Measurements from ENCODE around the gene TMEM196. TPM values are rescaled to one million over a fixed set of nuclear protein-coding genes. Genes with fewer than 3 reads are reported as not detected.

TMEM196 gene
- total and polyA plus RNA-seq, 2 donors (not counting 3 experiments of a cell fraction or from before 2014, with no cell fraction given), result not detected

GRCh38 chr7:19754521-19755116, 18.8 kb downstream of the TMEM196 start:
- POLR2A ChIA-PET, result no interaction called here
- Histone ChIP-seq H3K9me1 (replicated peaks; ENCODE audit: control insufficient read depth, extremely low read depth, insufficient read depth, low read length) (no peaks in the 10 kb centered on the region), H3K4me1 (ENCODE audit: control insufficient read depth, extremely low read depth, insufficient read depth, low read length) (no peaks in the 10 kb centered on the region), H3K4me3 (replicated peaks in 1 of 3; ENCODE audit: insufficient read depth in 1 of 3, low read depth in 1 of 3, low read length in 3 of 3) (no peak overlapping the region), H3K27me3 (ENCODE audit: control insufficient read depth in 2 of 2, insufficient read depth in 2 of 2, low read length in 2 of 2) (no peaks in the 10 kb centered on the region), H3K4me2 (ENCODE audit: insufficient read depth, low read length) (no peak overlapping the region), H3K79me2 (ENCODE audit: control insufficient read depth, insufficient read depth, low read length) (no peaks in the 10 kb centered on the region), H3K27ac (ENCODE audit: insufficient read depth, low read depth, low read length) (no peak overlapping the region), H3K36me3 (ENCODE audit: control insufficient read depth in 2 of 2, extremely low read depth in 1 of 2, insufficient read depth in 2 of 2, low read length in 2 of 2) (no peaks in the 10 kb centered on the region), H3K9ac (replicated peaks; ENCODE audit: extremely low read depth, insufficient read depth, low read length) (no peak overlapping the region), H3K9me3 (replicated peaks; ENCODE audit: control insufficient read depth, insufficient read depth, low read length) (no peaks in the 10 kb centered on the region), H4K20me1 (replicated peaks; ENCODE audit: control insufficient read depth, extremely low read depth, insufficient read depth, low read length) (no peaks in the 10 kb centered on the region), H2AFZ (ENCODE audit: low read depth, low read length) (no peak overlapping the region)
- TF ChIP-seq GATA2 (IDR thresholded peaks at IDR 0.05; ENCODE audit: insufficient read depth, insufficient read length, low read depth, low read length) (no peak), CTCF (IDR thresholded peaks at IDR 0.05; ENCODE audit: extremely low read depth in 1 of 2, insufficient read depth in 1 of 2, low read depth in 1 of 2, low read length in 2 of 2) (peak; percentile 36 to 43), MYC (IDR thresholded peaks at IDR 0.05; ENCODE audit: low read depth, low read length) (no peak)
- peak; percentile 75 for DNase-seq (ENCODE audit: low read depth, low spot score)
- BruUV-seq (replicated peaks), result no TSS peak
- dilution Hi-C loops (cut with MboI; ENCODE audit: extremely low pct_ligation_motif_present, low sequenced_read_pairs) (no loop called here), intact Hi-C loops (cut with micrococcal nuclease) (loop anchor here (1.0 to 10.0 kb wide), 5 partner anchors 200 to 844 kb away; no protein-coding TSS in a partner anchor)
- FAIRE-seq, result peak; percentile 68
- CTCF ChIA-PET, result interaction anchor here (0.6 to 2.1 kb wide), 38 partner anchors 10 to 898 kb away, joined by 3 to 79 read pairs (median 4); partner anchors contain the start of genes ITGB8, POLR1F and TMEM196

- Histone ChIP-seq H3K79me2 (ENCODE audit: control insufficient read depth, insufficient read depth, low read length) (no peaks in the 10 kb centered on the region), H3K9me3 (replicated peaks; ENCODE audit: control insufficient read depth, insufficient read depth, low read length) (no peaks in the 10 kb centered on the region), H3K4me3 (replicated peaks in 1 of 3; ENCODE audit: insufficient read depth in 1 of 3, low read depth in 1 of 3, low read length in 3 of 3) (no peak overlapping the region), H3K27ac (ENCODE audit: insufficient read depth, low read depth, low read length) (no peak overlapping the region), H3K4me2 (ENCODE audit: insufficient read depth, low read length) (no peak overlapping the region), H3K9me1 (replicated peaks; ENCODE audit: control insufficient read depth, extremely low read depth, insufficient read depth, low read length) (no peaks in the 10 kb centered on the region), H3K9ac (replicated peaks; ENCODE audit: extremely low read depth, insufficient read depth, low read length) (no peak overlapping the region), H3K36me3 (ENCODE audit: control insufficient read depth in 2 of 2, extremely low read depth in 1 of 2, insufficient read depth in 2 of 2, low read length in 2 of 2) (no peaks in the 10 kb centered on the region), H3K4me1 (ENCODE audit: control insufficient read depth, extremely low read depth, insufficient read depth, low read length) (no peaks in the 10 kb centered on the region), H3K27me3 (ENCODE audit: control insufficient read depth in 2 of 2, insufficient read depth in 2 of 2, low read length in 2 of 2) (no peaks in the 10 kb centered on the region), H4K20me1 (replicated peaks; ENCODE audit: control insufficient read depth, extremely low read depth, insufficient read depth, low read length) (no peaks in the 10 kb centered on the region), H2AFZ (ENCODE audit: low read depth, low read length) (no peak overlapping the region)
- FAIRE-seq (peak; percentile 35), DNase-seq (ENCODE audit: low read depth, low spot score) (no peak)
- TF ChIP-seq JUN (IDR thresholded peaks at IDR 0.05; ENCODE audit: borderline replicate concordance, insufficient read depth, insufficient read length, low read depth), result no peak
- BruUV-seq (replicated peaks), result no TSS peak
- CTCF ChIA-PET, result interaction anchor here (1.5 to 3.1 kb wide), 3 partner anchors 420 to 847 kb away, joined by 3 to 29 read pairs (median 5); no protein-coding TSS in a partner anchor
- POLR2A ChIA-PET, result no interaction called here
- dilution Hi-C loops (cut with MboI; ENCODE audit: extremely low pct_ligation_motif_present, low sequenced_read_pairs), result no loop called here
- intact Hi-C loops (cut with micrococcal nuclease), result loop anchor here (10.0 kb wide), 1 partner anchor 203 kb away; no protein-coding TSS in a partner anchor
These were observed 21.4 kb downstream of the TMEM196 start for GRCh38 chr7:19752020-19752419.
